ENCODE data around the gene ADPRS.

The ADPRS gene

DNA sequence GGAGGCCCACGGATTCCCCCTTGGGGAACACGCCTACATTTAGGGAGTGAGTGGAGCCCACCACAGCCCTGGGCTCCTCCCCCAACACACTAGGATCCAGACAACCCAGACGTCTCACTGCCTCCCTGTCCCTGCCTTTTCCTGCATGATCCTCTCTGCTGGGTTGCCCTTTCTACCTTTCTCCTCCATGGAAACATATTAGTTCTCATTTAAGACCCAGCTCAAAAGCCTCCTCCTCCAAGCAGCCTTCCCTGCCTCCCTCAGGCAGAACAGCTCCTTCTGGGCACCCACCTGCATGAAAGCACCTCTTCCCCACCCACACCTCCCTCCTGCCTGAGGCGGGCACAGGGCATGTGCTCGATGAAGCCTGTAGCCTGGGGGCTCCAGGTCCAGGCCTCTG lies 25.7 kb downstream of the ADPRS start:
- H3K4me3 ChIP-seq (ENCODE audit: low read length in 2 of 2), result no peak overlapping the region
- no peak overlapping the region for H3K9ac ChIP-seq (ENCODE audit: low read depth, low read length, poor library complexity)
- peak overlapping the region; percentile 59 for H4K91ac ChIP-seq (ENCODE audit: low read depth, low read length, poor library complexity)
- H3K79me1 ChIP-seq (ENCODE audit: low read depth, low read length), result no peaks in the 10 kb centered on the region
- peak overlapping the region; percentile 59 for H3K18ac ChIP-seq (ENCODE audit: low read length)
- no peak overlapping the region for H4K8ac ChIP-seq (ENCODE audit: low read depth, low read length)
- no peak overlapping the region for H3K27ac ChIP-seq (replicated peaks; ENCODE audit: low read length)
- H3K14ac ChIP-seq (ENCODE audit: low read length), result no peak overlapping the region
- H2BK12ac ChIP-seq (ENCODE audit: low read length), result no peak overlapping the region
- peak overlapping the region; percentile 41 for H2AK5ac ChIP-seq (ENCODE audit: low read depth, low read length)
- peak overlapping the region; percentile 89 for H2AFZ ChIP-seq (ENCODE audit: low read length)
- no peak overlapping the region for H3K4ac ChIP-seq (ENCODE audit: low read length)
- no peak for DNase-seq (ENCODE audit: low spot score)
- no peak overlapping the region for H3K4me2 ChIP-seq (ENCODE audit: insufficient read depth, low read length, poor library complexity, severe bottlenecking)
- no peaks in the 10 kb centered on the region for H3K36me3 ChIP-seq (replicated peaks in 1 of 2; ENCODE audit: control insufficient read depth in 2 of 2, insufficient read depth in 2 of 2, low read length in 2 of 2)
- no CpG with 5 or more reads among the region's 5 CpGs for whole genome bisulfite sequencing, 2 donors (ENCODE audit: extremely low coverage in 2 of 2, insufficient read length in 2 of 2, insufficient replicate concordance in 1 of 2)
- H3K9me3 ChIP-seq (replicated peaks in 1 of 2; ENCODE audit: control insufficient read depth in 2 of 2, insufficient read depth in 1 of 2, low read depth in 1 of 2, low read length in 2 of 2), result no peaks in the 10 kb centered on the region
- peak overlapping the region; percentile 56 for H2BK5ac ChIP-seq (ENCODE audit: low read length)
- H3K27me3 ChIP-seq (ENCODE audit: control insufficient read depth in 3 of 3, insufficient read depth in 3 of 3, low read depth in 1 of 3, low read length in 3 of 3), result peaks cover 0 to 17% (median 0%) of the 10 kb centered on the region in 3 experiments
- no peak overlapping the region for H3K23ac ChIP-seq (ENCODE audit: low read depth, low read length, poor library complexity)
- peaks cover 3 to 10% of the 10 kb centered on the region in 2 donors for H3K4me1 ChIP-seq (ENCODE audit: control insufficient read depth in 2 of 2, insufficient read depth in 1 of 2, low read depth in 1 of 2, low read length in 2 of 2)
- H2BK120ac ChIP-seq (ENCODE audit: low read depth, low read length), result no peak overlapping the region
- H2BK15ac ChIP-seq (ENCODE audit: low read length), result peak overlapping the region; percentile 46

DNA sequence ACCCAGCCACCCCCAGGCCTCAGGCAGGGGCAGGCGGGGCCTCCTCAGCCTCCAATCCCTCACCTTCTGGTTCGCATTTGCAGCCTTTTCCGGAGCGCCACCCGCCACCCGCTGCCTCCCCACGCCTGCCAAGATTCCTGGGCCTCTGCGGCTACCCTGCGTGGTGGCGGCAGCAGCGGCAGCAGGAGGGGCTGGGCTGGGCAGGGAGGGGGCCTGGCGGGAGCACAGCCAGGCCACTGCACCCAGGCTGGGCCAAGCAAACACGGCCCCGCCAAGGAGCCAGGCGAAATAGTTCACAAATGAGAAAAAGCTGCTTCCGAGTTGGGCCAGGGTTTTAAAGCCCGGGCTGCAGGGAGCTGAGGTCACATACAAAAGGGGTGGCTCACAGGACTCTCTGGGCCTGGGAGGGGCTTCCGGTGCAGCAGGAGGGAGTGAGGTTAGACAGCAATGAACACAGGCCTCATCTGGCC lies 26.5 kb downstream of the ADPRS start:
- Histone ChIP-seq H3K79me1 (ENCODE audit: low read depth, low read length) (no peaks in the 10 kb centered on the region), H2AK5ac (ENCODE audit: low read depth, low read length) (peak overlapping the region; percentile 60), H2BK5ac (ENCODE audit: low read length) (peak overlapping the region; percentile 56), H3K4ac (ENCODE audit: low read length) (no peak overlapping the region), H3K9me3 (replicated peaks in 1 of 2; ENCODE audit: control insufficient read depth in 2 of 2, insufficient read depth in 1 of 2, low read depth in 1 of 2, low read length in 2 of 2) (no peaks in the 10 kb centered on the region), H3K36me3 (replicated peaks in 1 of 2; ENCODE audit: control insufficient read depth in 2 of 2, insufficient read depth in 2 of 2, low read length in 2 of 2) (no peaks in the 10 kb centered on the region), H2BK120ac (ENCODE audit: low read depth, low read length) (no peak overlapping the region), H3K4me1 (ENCODE audit: control insufficient read depth in 2 of 2, insufficient read depth in 1 of 2, low read depth in 1 of 2, low read length in 2 of 2) (peaks cover 8 to 10% of the 10 kb centered on the region in 2 donors), H2BK12ac (ENCODE audit: low read length) (no peak overlapping the region), H2AFZ (ENCODE audit: low read length) (peak overlapping the region; percentile 89), H3K18ac (ENCODE audit: low read length) (peak overlapping the region; percentile 76), H2BK15ac (ENCODE audit: low read length) (peak overlapping the region; percentile 47), H3K27ac (replicated peaks; ENCODE audit: low read length) (no peak overlapping the region), H3K23ac (ENCODE audit: low read depth, low read length, poor library complexity) (peak overlapping the region; percentile 66), H3K4me2 (ENCODE audit: insufficient read depth, low read length, poor library complexity, severe bottlenecking) (peak overlapping the region; percentile 4), H3K4me3 (ENCODE audit: low read length in 2 of 2) (no peak overlapping the region), H4K91ac (ENCODE audit: low read depth, low read length, poor library complexity) (no peak overlapping the region), H3K27me3 (ENCODE audit: control insufficient read depth in 3 of 3, insufficient read depth in 3 of 3, low read depth in 1 of 3, low read length in 3 of 3) (peaks cover 0 to 23% (median 0%) of the 10 kb centered on the region in 3 experiments), H3K14ac (ENCODE audit: low read length) (no peak overlapping the region), H4K8ac (ENCODE audit: low read depth, low read length) (peak overlapping the region; percentile 6), H3K9ac (ENCODE audit: low read depth, low read length, poor library complexity) (no peak overlapping the region)
- DNase-seq (ENCODE audit: low spot score), result no peak
- WGBS, 2 donors (ENCODE audit: extremely low coverage in 2 of 2, insufficient read length in 2 of 2, insufficient replicate concordance in 1 of 2), result no CpG with 5 or more reads among the region's 18 CpGs

DNA sequence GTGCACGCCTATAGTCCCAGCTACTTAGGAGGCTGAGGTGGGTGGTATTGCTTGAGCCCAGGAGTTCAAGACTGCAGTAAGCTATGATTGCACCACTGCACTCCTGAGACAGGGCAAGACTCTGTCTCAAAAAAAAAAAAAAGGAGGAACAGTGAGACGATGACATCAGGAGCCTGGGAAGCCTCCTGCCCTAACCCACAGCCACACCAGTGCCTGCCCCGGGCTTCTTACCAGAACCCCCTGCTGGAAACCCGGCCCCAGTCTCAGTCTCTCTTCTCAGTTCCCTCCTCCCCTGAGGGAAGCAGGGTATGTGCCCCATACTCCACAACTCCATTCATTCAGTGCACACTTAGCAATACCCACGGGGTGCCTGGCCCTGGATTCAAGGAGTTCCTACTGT lies 27.2 kb downstream of the ADPRS start:
- Histone ChIP-seq H4K91ac (ENCODE audit: low read depth, low read length, poor library complexity) (no peak overlapping the region), H2BK5ac (ENCODE audit: low read length) (no peak overlapping the region), H2AK5ac (ENCODE audit: low read depth, low read length) (no peak overlapping the region), H3K9me3 (replicated peaks in 1 of 2; ENCODE audit: control insufficient read depth in 2 of 2, insufficient read depth in 1 of 2, low read depth in 1 of 2, low read length in 2 of 2) (no peaks in the 10 kb centered on the region), H3K27ac (replicated peaks; ENCODE audit: low read length) (no peak overlapping the region), H3K79me1 (ENCODE audit: low read depth, low read length) (no peaks in the 10 kb centered on the region), H3K9ac (ENCODE audit: low read depth, low read length, poor library complexity) (no peak overlapping the region), H3K4me1 (ENCODE audit: control insufficient read depth in 2 of 2, insufficient read depth in 1 of 2, low read depth in 1 of 2, low read length in 2 of 2) (peaks cover 8 to 10% of the 10 kb centered on the region in 2 donors), H2BK12ac (ENCODE audit: low read length) (peak overlapping the region; percentile 16), H4K8ac (ENCODE audit: low read depth, low read length) (peak overlapping the region; percentile 76), H2BK120ac (ENCODE audit: low read depth, low read length) (no peak overlapping the region), H3K4me2 (ENCODE audit: insufficient read depth, low read length, poor library complexity, severe bottlenecking) (no peak overlapping the region), H2BK15ac (ENCODE audit: low read length) (no peak overlapping the region), H3K36me3 (replicated peaks in 1 of 2; ENCODE audit: control insufficient read depth in 2 of 2, insufficient read depth in 2 of 2, low read length in 2 of 2) (no peaks in the 10 kb centered on the region), H3K4me3 (ENCODE audit: low read length in 2 of 2) (no peak overlapping the region), H3K4ac (ENCODE audit: low read length) (no peak overlapping the region), H3K27me3 (ENCODE audit: control insufficient read depth in 3 of 3, insufficient read depth in 3 of 3, low read depth in 1 of 3, low read length in 3 of 3) (peaks cover 0 to 23% (median 0%) of the 10 kb centered on the region in 3 experiments), H3K23ac (ENCODE audit: low read depth, low read length, poor library complexity) (no peak overlapping the region), H3K14ac (ENCODE audit: low read length) (no peak overlapping the region), H3K18ac (ENCODE audit: low read length) (peak overlapping the region; percentile 52), H2AFZ (ENCODE audit: low read length) (no peak overlapping the region)
- no CpG with 5 or more reads among the region's 5 CpGs for WGBS, 2 donors (ENCODE audit: extremely low coverage in 2 of 2, insufficient read length in 2 of 2, insufficient replicate concordance in 1 of 2)
- DNase-seq (ENCODE audit: low spot score), result no peak

DNA sequence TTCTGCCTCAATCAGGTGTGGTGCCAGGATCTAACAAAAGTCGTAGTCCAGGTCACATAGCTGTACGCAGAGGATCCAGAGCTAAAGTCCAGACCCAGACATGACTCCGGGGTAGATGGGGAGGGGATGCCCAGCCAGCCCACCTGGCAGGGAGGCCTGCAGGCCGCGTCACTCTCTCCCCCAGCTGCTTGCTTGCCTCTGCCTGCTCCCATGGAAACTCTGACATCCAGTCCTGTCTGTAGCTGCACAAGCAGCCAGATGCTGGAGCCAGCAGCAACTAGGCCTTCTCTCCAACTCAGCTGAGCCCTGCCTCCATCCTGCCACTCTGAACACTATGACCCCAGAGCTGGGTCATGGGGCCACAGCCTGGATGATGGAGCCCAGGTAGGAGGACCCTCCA lies 28.2 kb downstream of the ADPRS start:
- H3K36me3 ChIP-seq (replicated peaks in 1 of 2; ENCODE audit: control insufficient read depth in 2 of 2, insufficient read depth in 2 of 2, low read length in 2 of 2), result no peaks in the 10 kb centered on the region
- no peak overlapping the region for H2AFZ ChIP-seq (ENCODE audit: low read length)
- peak overlapping the region in 1 of 2 donors; percentile 41 for H3K4me3 ChIP-seq (ENCODE audit: low read length in 2 of 2)
- H3K27ac ChIP-seq (replicated peaks; ENCODE audit: low read length), result no peak overlapping the region
- DNase-seq (ENCODE audit: low spot score), result no peak
- H2BK12ac ChIP-seq (ENCODE audit: low read length), result no peak overlapping the region
- H3K23ac ChIP-seq (ENCODE audit: low read depth, low read length, poor library complexity), result peak overlapping the region; percentile 40
- H4K8ac ChIP-seq (ENCODE audit: low read depth, low read length), result no peak overlapping the region
- H2BK5ac ChIP-seq (ENCODE audit: low read length), result no peak overlapping the region
- no peak overlapping the region for H2AK5ac ChIP-seq (ENCODE audit: low read depth, low read length)
- no peak overlapping the region for H2BK120ac ChIP-seq (ENCODE audit: low read depth, low read length)
- no peak overlapping the region for H3K14ac ChIP-seq (ENCODE audit: low read length)
- H3K4ac ChIP-seq (ENCODE audit: low read length), result no peak overlapping the region
- no peak overlapping the region for H4K91ac ChIP-seq (ENCODE audit: low read depth, low read length, poor library complexity)
- peaks cover 8 to 10% of the 10 kb centered on the region in 2 donors for H3K4me1 ChIP-seq (ENCODE audit: control insufficient read depth in 2 of 2, insufficient read depth in 1 of 2, low read depth in 1 of 2, low read length in 2 of 2)
- peaks cover 0 to 28% (median 0%) of the 10 kb centered on the region in 3 experiments for H3K27me3 ChIP-seq (ENCODE audit: control insufficient read depth in 3 of 3, insufficient read depth in 3 of 3, low read depth in 1 of 3, low read length in 3 of 3)
- WGBS, 2 donors (ENCODE audit: extremely low coverage in 2 of 2, insufficient read length in 2 of 2, insufficient replicate concordance in 1 of 2), result no CpG with 5 or more reads among the region's 5 CpGs
- no peak overlapping the region for H3K18ac ChIP-seq (ENCODE audit: low read length)
- no peak overlapping the region for H3K9ac ChIP-seq (ENCODE audit: low read depth, low read length, poor library complexity)
- H3K79me1 ChIP-seq (ENCODE audit: low read depth, low read length), result no peaks in the 10 kb centered on the region
- H3K4me2 ChIP-seq (ENCODE audit: insufficient read depth, low read length, poor library complexity, severe bottlenecking), result no peak overlapping the region
- peak overlapping the region; percentile 73 for H2BK15ac ChIP-seq (ENCODE audit: low read length)
- no peaks in the 10 kb centered on the region for H3K9me3 ChIP-seq (replicated peaks in 1 of 2; ENCODE audit: control insufficient read depth in 2 of 2, insufficient read depth in 1 of 2, low read depth in 1 of 2, low read length in 2 of 2)
